RWPE2 (cell line): ENCODE results near the gene CCDC134.

ENCODE experiments used
- ATAC-seq: fragments of 200-7000 bp; cut with Tn5 transposase; 3 replicates; pipeline ENCODE4 v1.9.1; 2021; ENCODE audit warnings: low read depth
- DNase-seq: peaks from one replicate; pipeline ENCODE4 v3.0.0-alpha.2; 2020; ENCODE audit warnings: low spot score
- H3K27ac ChIP-seq: fragments of 450-650 bp; 2 replicates; pipeline ENCODE4 v1.5.1; 2017; ENCODE audit warnings: mild to moderate bottlenecking; ENCODE audit not compliant: poor library complexity, severe bottlenecking
- H3K27me3 ChIP-seq: fragments of 250-450 bp; sonication (Bioruptor Pico); 2 replicates; pipeline ENCODE4 v1.5.1; 2021; ENCODE audit warnings: mild to moderate bottlenecking, moderate library complexity; ENCODE audit not compliant: insufficient read depth, poor library complexity, severe bottlenecking
- H3K36me3 ChIP-seq: fragments of 250-450 bp; sonication (Bioruptor Pico); 2 replicates; pipeline ENCODE4 v1.5.1; 2020; ENCODE audit warnings: low read depth, mild to moderate bottlenecking, moderate library complexity
- H3K4me1 ChIP-seq: fragments of 250-450 bp; sonication (Bioruptor Pico); 2 replicates; pipeline ENCODE4 v1.5.1; 2021; ENCODE audit warnings: mild to moderate bottlenecking, moderate library complexity; ENCODE audit not compliant: insufficient read depth, poor library complexity, severe bottlenecking
- H3K4me3 ChIP-seq: fragments of 250-450 bp; sonication (Bioruptor Pico); 2 replicates; pipeline ENCODE4 v1.5.1; 2021; ENCODE audit warnings: mild to moderate bottlenecking, moderate library complexity; ENCODE audit not compliant: severe bottlenecking
- H3K9me3 ChIP-seq: fragments of 250-450 bp; sonication (Bioruptor Pico); 2 replicates; pipeline ENCODE4 v1.5.1; 2021; ENCODE audit warnings: mild to moderate bottlenecking, moderate library complexity; ENCODE audit not compliant: severe bottlenecking
- CTCF ChIP-seq: fragments of 450-650 bp; IDR thresholded peaks from one replicate; pipeline ENCODE4 v1.5.1; 2017; ENCODE audit warnings: mild to moderate bottlenecking, moderate library complexity; ENCODE audit not compliant: poor library complexity, severe bottlenecking

Gene CCDC134

GRCh38 chr22:41819257-41819656 lies 18.8 kb downstream of the CCDC134 start:
- Histone ChIP-seq H3K36me3 (peaks cover 16% of the 10 kb centered on the region), H3K9me3 (no peaks in the 10 kb centered on the region), H3K4me1 (no peaks in the 10 kb centered on the region)

GRCh38 chr22:41820447-41820846 lies 20.0 kb downstream of the CCDC134 start:
- no peak for ATAC-seq
- TF ChIP-seq CTCF: no peak
- H3K9me3 ChIP-seq: no peaks in the 10 kb centered on the region
- no peak overlapping the region for H3K27ac ChIP-seq
- no peak for DNase-seq
- H3K4me3 ChIP-seq: no peak overlapping the region
- H3K4me1 ChIP-seq: no peaks in the 10 kb centered on the region
- peaks cover 13% of the 10 kb centered on the region for H3K36me3 ChIP-seq
- no peaks in the 10 kb centered on the region for H3K27me3 ChIP-seq

More at GRCh38 chr22:41819257-41819656, 18.8 kb downstream of the CCDC134 start:
- Histone ChIP-seq H3K27me3 (no peaks in the 10 kb centered on the region), H3K4me3 (no peak overlapping the region), H3K27ac (no peak overlapping the region)
- ATAC-seq (no peak), DNase-seq (no peak)
- no peak for TF ChIP-seq CTCF

- Histone ChIP-seq H3K4me3 (no peak overlapping the region), H3K4me1 (no peaks in the 10 kb centered on the region), H3K27ac (no peak overlapping the region), H3K27me3 (no peaks in the 10 kb centered on the region), H3K36me3 (peaks cover 8% of the 10 kb centered on the region), H3K9me3 (no peaks in the 10 kb centered on the region)
- no peak for DNase-seq
- TF ChIP-seq CTCF: no peak
- ATAC-seq: no peak
Observed at GRCh38 chr22:41821471-41822316, 21.2 kb downstream of the CCDC134 start.

- peaks cover 8% of the 10 kb centered on the region for H3K36me3 ChIP-seq
- H3K27ac ChIP-seq: peak overlapping the region; percentile 9
- H3K4me1 ChIP-seq: no peaks in the 10 kb centered on the region
- DNase-seq: no peak
- no peak overlapping the region for H3K4me3 ChIP-seq
- ATAC-seq: peak; percentile 92
- peak; percentile 75 for TF ChIP-seq CTCF
- no peaks in the 10 kb centered on the region for H3K9me3 ChIP-seq
- H3K27me3 ChIP-seq: no peaks in the 10 kb centered on the region
Observed at GRCh38 chr22:41822317-41823057, 22.0 kb downstream of the CCDC134 start.
